ENCODE data around the gene IMP4.
"Not testable (repeated sequence)": the region's sequence is repeated elsewhere in the genome, so short reads cannot be mapped to it uniquely, and the experiment has no call there.

IMP4 gene

DNA sequence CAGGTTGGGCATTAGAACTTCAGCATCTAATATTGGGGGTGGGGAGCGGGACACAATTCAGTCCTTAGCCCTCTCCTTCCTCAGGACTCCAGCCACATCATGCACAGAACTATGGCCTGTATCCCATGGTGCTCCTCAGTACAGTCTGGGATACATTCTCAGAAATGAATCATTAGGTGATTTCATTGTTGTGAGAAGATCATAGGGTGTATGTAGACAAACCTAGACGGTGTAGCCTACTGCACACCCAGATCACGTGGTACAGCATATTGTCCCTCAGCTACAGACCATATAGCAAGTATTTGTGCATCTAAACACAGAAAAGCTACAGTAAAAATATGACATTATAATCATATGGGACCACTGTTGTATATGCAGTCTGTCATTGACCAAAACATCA lies 23.2 kb upstream of the IMP4 start:
- in situ Hi-C loops (cut with MboI; ENCODE audit: low sequenced_read_pairs, unreplicated experiment) = no loop called here
- TF ChIP-seq, protein P1, sequence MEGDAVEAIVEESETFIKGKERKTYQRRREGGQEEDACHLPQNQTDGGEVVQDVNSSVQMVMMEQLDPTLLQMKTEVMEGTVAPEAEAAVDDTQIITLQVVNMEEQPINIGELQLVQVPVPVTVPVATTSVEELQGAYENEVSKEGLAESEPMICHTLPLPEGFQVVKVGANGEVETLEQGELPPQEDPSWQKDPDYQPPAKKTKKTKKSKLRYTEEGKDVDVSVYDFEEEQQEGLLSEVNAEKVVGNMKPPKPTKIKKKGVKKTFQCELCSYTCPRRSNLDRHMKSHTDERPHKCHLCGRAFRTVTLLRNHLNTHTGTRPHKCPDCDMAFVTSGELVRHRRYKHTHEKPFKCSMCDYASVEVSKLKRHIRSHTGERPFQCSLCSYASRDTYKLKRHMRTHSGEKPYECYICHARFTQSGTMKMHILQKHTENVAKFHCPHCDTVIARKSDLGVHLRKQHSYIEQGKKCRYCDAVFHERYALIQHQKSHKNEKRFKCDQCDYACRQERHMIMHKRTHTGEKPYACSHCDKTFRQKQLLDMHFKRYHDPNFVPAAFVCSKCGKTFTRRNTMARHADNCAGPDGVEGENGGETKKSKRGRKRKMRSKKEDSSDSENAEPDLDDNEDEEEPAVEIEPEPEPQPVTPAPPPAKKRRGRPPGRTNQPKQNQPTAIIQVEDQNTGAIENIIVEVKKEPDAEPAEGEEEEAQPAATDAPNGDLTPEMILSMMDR (IDR thresholded peaks at IDR 0.05; ENCODE audit: borderline replicate concordance, control extremely low read depth, extremely low read depth, insufficient read depth, missing control alignments) = no peak

DNA sequence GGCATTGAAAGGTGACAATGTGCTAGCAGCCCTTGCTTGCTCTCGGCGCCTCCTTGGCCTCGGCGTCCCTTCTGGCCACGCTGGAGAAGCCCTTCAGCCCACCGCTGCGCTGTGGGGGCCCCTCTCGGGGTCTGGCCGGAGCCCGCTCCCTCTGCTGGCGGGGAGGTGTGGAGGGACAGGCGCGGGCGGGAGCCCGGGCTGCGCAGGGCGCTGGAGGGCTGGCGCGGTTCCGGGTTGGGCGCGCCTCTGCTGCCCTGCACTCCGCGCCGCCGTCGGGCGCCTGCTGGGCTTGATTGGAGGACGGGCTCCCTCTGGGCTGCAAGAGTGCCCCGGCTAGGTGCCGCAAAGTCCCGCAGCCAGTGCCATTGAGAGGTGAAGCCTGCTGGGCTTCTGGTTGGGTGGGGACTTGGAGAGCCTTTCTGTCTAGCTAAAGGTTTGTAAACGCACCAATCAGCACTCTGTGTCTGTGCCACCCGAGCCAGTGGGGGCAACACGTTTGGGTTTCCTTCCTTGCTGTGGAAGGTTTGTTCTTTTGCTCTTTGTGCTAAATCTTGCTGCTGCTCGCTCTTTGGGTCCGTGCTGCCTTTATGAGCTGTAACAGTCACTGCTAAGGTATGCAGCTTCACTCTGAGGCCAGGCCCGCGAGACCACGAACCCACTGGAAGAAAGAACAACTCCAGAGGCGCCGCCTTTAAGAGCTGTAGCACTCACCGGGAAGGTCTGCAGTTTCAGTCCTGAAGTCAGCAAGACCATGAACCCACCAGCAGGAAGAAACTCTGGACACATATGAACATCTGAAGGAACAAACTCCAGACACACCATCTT lies 14.8 kb upstream of the IMP4 start:
- in situ Hi-C loops (cut with MboI; ENCODE audit: low sequenced_read_pairs, unreplicated experiment) = loop anchor here (25.0 kb wide), 1 partner anchor 141 kb away; the partner anchor contains the start of genes MZT2B, SMPD4 and TUBA3E
- TF ChIP-seq, protein P1 (IDR thresholded peaks at IDR 0.05; ENCODE audit: borderline replicate concordance, control extremely low read depth, extremely low read depth, insufficient read depth, missing control alignments) = no peak
- no peak for DNase-seq (ENCODE audit: low spot score)

More for the DNA sequence above, 23.2 kb upstream of the IMP4 start:
- DNase-seq (ENCODE audit: low spot score) = no peak

GRCh38 chr2:130328710-130329109 lies 14.0 kb upstream of the IMP4 start:
- in situ Hi-C loops (cut with MboI; ENCODE audit: low sequenced_read_pairs, unreplicated experiment) = loop anchor here (25.0 kb wide), 1 partner anchor 141 kb away; the partner anchor contains the start of genes MZT2B, SMPD4 and TUBA3E
- TF ChIP-seq, protein P1 (IDR thresholded peaks at IDR 0.05; ENCODE audit: borderline replicate concordance, control extremely low read depth, extremely low read depth, insufficient read depth, missing control alignments) = no peak
- DNase-seq (ENCODE audit: low spot score) = no peak

DNA sequence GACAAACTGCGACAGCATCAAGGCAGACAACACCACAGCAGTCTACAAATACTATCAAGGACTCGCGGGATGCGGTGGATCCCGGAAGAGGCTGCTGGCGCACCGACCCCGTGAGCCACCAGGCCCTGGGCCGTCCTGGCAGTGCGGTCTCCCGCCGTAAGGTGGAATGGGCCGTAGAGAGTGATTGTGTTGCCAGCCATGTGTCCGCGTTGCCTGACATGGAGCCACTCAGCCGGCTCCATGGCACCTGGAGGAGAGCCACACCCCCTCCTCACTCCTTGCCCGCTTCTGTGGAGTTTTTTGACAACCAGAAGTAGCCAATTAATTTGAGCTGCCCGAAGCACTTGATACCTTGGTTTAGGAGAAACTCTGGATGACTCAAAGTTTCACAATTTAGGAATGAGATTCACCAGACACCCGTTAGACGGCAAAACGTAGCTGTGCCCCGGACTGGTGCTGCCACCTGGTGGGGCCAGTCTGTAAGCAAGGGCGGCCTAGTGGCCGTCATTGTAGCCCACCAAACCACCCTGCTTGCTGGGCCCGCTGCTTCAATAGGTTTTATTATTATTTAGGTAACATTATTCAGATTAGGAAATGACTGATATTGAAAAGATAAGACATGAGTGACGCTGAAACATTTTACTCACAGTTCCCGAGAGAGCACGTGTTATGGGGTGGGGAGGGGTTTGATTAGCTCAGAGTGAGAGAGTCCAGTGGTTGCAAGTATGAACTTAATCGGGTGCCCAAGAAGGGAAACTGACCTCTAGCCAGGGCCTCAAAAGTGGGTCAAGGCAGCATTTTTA lies 10.2 kb upstream of the IMP4 start:
- in situ Hi-C loops (cut with MboI; ENCODE audit: low sequenced_read_pairs, unreplicated experiment) = loop anchor here (10.0 to 25.0 kb wide), 2 partner anchors 145 to 398 kb away; partner anchors contain the start of genes MZT2B, SMPD4 and TUBA3E
- peak; percentile 86 for DNase-seq (ENCODE audit: low spot score)
- TF ChIP-seq, protein P1 (IDR thresholded peaks at IDR 0.05; ENCODE audit: borderline replicate concordance, control extremely low read depth, extremely low read depth, insufficient read depth, missing control alignments) = peak; percentile 85

DNA sequence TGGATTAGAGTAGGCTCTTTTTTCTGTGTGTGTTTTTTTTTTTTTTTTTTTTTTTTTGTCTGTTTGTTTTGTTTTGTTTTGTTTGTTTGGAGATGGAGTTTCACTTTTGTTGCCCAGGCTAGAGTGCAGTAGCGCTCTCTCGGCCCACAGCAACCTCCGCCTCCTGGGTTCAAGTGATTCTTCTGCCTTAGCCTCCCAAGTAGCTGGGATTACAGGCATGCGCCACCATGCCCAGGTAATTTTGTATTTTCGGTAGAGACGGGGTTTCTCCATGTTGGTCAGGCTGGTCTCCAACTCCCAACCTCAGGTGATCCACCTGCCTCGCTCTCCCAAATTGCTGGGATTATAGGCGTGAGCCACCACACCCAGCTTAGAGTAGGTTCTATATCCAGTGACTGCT lies 9.4 kb upstream of the IMP4 start:
- DNase-seq (ENCODE audit: low spot score) = not testable (repeated sequence)
- in situ Hi-C loops (cut with MboI; ENCODE audit: low sequenced_read_pairs, unreplicated experiment) = loop anchor here (10.0 to 25.0 kb wide), 2 partner anchors 146 to 398 kb away; partner anchors contain the start of genes MZT2B, SMPD4 and TUBA3E

DNA sequence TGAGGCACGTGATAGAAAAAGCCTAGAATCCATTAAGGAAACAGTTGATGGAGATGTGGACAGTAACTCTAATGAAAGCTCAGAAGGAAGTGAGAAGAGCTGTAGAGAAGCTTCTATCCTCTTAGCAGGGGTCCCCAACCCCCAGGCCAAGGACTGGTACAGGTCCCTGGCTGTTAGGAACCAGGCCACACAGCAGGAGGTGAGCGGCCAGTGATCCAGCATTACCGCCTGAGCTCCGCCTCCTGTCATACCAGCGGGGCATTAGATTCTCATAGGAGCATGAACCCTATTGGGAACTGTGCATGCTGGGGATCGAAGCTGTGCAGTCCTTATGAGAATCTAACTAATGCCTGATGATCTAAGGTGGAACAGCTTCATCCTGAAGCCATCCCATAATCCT lies 8.7 kb upstream of the IMP4 start:
- no peak for DNase-seq (ENCODE audit: low spot score)
- in situ Hi-C loops (cut with MboI; ENCODE audit: low sequenced_read_pairs, unreplicated experiment) = loop anchor here (10.0 to 25.0 kb wide), 2 partner anchors 147 to 399 kb away; partner anchors contain the start of genes MZT2B, SMPD4 and TUBA3E
- TF ChIP-seq, protein P1 (IDR thresholded peaks at IDR 0.05; ENCODE audit: borderline replicate concordance, control extremely low read depth, extremely low read depth, insufficient read depth, missing control alignments) = no peak

Measured in GM13976 (cell line).